Uterus (tissue), 4 donors: ENCODE results near the gene PRKACG. TPM values are rescaled to one million over a fixed set of nuclear protein-coding genes. Genes with fewer than 3 reads are reported as not detected.

Experiments
- DNase-seq, 2 donors: peaks; one replicate each; pipeline ENCODE4 v3.0.0-alpha.2; 2019 to 2020
- H3K27ac ChIP-seq, 2 donors: fragments of 200-600 bp; sonication (generic); 1 replicate in 1 of 2; 2 replicates in 1 of 2; pipeline ENCODE4 v1.5.1; 2016 to 2018
- H3K27me3 ChIP-seq, 2 donors: fragments of 200-600 bp; sonication (generic); one replicate each; pipeline ENCODE4 v1.5.1; 2018 to 2019; ENCODE audit warnings: control low read depth in 1 of 2
- H3K36me3 ChIP-seq, 2 donors: fragments of 200-600 bp; sonication (generic); one replicate each; pipeline ENCODE4 v1.5.1; 2019; ENCODE audit warnings: control low read depth in 1 of 2
- H3K4me1 ChIP-seq, 2 donors: fragments of 200-600 bp; sonication (generic); one replicate each; pipeline ENCODE4 v1.5.1; 2018 to 2019; ENCODE audit warnings: control low read depth in 1 of 2
- H3K4me3 ChIP-seq, 2 donors: fragments of 200-600 bp; sonication (generic); 1 replicate in 1 of 2; 2 replicates in 1 of 2; pipeline ENCODE4 v1.5.1; 2018 to 2019; ENCODE audit warnings: mild to moderate bottlenecking in 1 of 2
- H3K9me3 ChIP-seq, 2 donors: fragments of 200-600 bp; sonication (generic); one replicate each; pipeline ENCODE4 v1.5.1; 2019; ENCODE audit warnings: control low read depth in 1 of 2
- CTCF ChIP-seq, 4 experiments: fragments of 200-600 bp in 2 of 4; fragments of 450-650 bp in 2 of 4; sonication (generic) in 2 of 4; IDR thresholded peaks; one replicate each; pipeline ENCODE4 v1.5.1; 2016 to 2019; ENCODE audit warnings: antibody characterized with exemption in 4 of 4, mild to moderate bottlenecking in 2 of 4, moderate library complexity in 1 of 4
- POLR2A ChIP-seq, 2 donors: fragments of 450-650 bp; IDR thresholded peaks; one replicate each; pipeline ENCODE4 v1.6.1; 2016; ENCODE audit warnings: antibody characterized with exemption in 2 of 2, mild to moderate bottlenecking in 1 of 2, moderate library complexity in 1 of 2
- intact Hi-C: fragments of 100-400 bp; cut with DNase I; formaldehyde crosslinking; loops from one replicate; pipeline ENCODE4 v1.15.1; 2023; ENCODE audit warnings: low total_unique reads
- total RNA-seq, 4 donors: library from RNA; depleted of rRNA in 3 of 4; stranded (reverse); fragments of >200 nt in 3 of 4; gene quantifications; one replicate each; pipeline versions ENCODE4 v1.1.0 to v1.2.4, GENCODE V29; 2014 to 2023
- donor health status: DM: yes; HTN: yes; CAD: no.

PRKACG gene
- total RNA-seq, 4 donors from 2014 or later, result not detected

DNA sequence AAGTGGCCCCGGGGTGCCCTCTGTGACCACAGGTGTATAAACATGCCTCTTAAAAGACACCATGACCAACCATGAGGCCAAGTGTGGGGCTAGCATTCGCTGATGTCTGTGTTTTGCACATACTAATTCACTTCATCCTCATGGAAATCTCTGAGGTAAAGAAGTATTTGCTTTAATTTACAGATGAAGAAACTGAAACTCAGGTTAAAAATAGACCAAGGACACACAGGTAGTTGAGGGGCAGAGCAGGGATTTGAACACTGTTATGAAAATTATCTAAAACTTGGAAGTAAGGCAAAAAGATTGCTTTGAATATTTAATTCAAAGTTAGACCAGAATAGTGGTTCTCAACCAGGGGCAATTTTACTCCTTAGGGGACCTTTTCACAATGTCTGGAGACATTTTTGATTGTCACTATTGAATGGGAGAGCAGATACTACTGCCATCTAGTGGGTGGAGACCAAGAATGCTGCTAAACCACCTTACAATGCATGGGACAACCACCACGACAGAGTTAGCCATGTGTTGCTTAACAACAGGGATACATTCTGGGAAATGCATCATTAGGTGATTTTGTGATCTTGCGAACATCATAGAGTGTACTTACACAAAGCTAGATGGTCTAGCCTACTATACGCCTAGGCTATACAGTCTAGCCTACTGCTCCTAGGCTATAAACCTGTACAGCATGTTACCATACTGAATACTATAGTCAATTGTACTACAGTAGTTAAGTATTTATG lies 13.6 kb upstream of the PRKACG start:
- Histone ChIP-seq H3K9me3 (no peaks in the 10 kb centered on the region), H3K27me3 (no peaks in the 10 kb centered on the region), H3K27ac (no peak overlapping the region), H3K4me1 (no peaks in the 10 kb centered on the region), H3K4me3 (no peak overlapping the region), H3K36me3 (no peaks in the 10 kb centered on the region)
- intact Hi-C loops, result no loop called here
- no peak for TF ChIP-seq POLR2A (IDR thresholded peaks at IDR 0.05)
- peak; percentile 48 to 60 (median 48) for TF ChIP-seq CTCF (IDR thresholded peaks at IDR 0.05)
- DNase-seq, result peak in 1 of 2 donors; percentile 24

GRCh38 chr9:69023650-69024049 lies 9.7 kb upstream of the PRKACG start:
- no peak for TF ChIP-seq POLR2A (IDR thresholded peaks at IDR 0.05)
- TF ChIP-seq CTCF (IDR thresholded peaks at IDR 0.05), result no peak
- no peak overlapping the region for H3K27ac ChIP-seq
- H3K4me1 ChIP-seq, result no peaks in the 10 kb centered on the region
- H3K36me3 ChIP-seq, result no peaks in the 10 kb centered on the region
- no peaks in the 10 kb centered on the region for H3K9me3 ChIP-seq
- no peaks in the 10 kb centered on the region for H3K27me3 ChIP-seq
- H3K4me3 ChIP-seq, result peak overlapping the region in 1 of 2 donors; percentile 11
- intact Hi-C loops, result no loop called here
- DNase-seq, result no peak

GRCh38 chr9:69020301-69021145 lies 6.6 kb upstream of the PRKACG start:
- H3K4me3 ChIP-seq, result no peak overlapping the region
- DNase-seq, result no peak
- H3K9me3 ChIP-seq, result no peaks in the 10 kb centered on the region
- no peaks in the 10 kb centered on the region for H3K36me3 ChIP-seq
- H3K27me3 ChIP-seq, result no peaks in the 10 kb centered on the region
- intact Hi-C loops, result no loop called here
- H3K4me1 ChIP-seq, result no peaks in the 10 kb centered on the region
- no peak overlapping the region for H3K27ac ChIP-seq
- TF ChIP-seq CTCF (IDR thresholded peaks at IDR 0.05), result no peak
- no peak for TF ChIP-seq POLR2A (IDR thresholded peaks at IDR 0.05)

- TF ChIP-seq CTCF (IDR thresholded peaks at IDR 0.05), result no peak
- TF ChIP-seq POLR2A (IDR thresholded peaks at IDR 0.05), result no peak
- Histone ChIP-seq H3K4me1 (no peaks in the 10 kb centered on the region), H3K36me3 (no peaks in the 10 kb centered on the region), H3K27ac (no peak overlapping the region), H3K9me3 (no peaks in the 10 kb centered on the region), H3K4me3 (no peak overlapping the region), H3K27me3 (no peaks in the 10 kb centered on the region)
- no peak for DNase-seq
- intact Hi-C loops, result no loop called here
Measured at GRCh38 chr9:69019808-69020207, 5.9 kb upstream of the PRKACG start.

- no peaks in the 10 kb centered on the region for H3K9me3 ChIP-seq
- no peak overlapping the region for H3K27ac ChIP-seq
- no peaks in the 10 kb centered on the region for H3K36me3 ChIP-seq
- intact Hi-C loops, result no loop called here
- H3K4me1 ChIP-seq, result no peaks in the 10 kb centered on the region
- H3K4me3 ChIP-seq, result no peak overlapping the region
- no peak for DNase-seq
- no peaks in the 10 kb centered on the region for H3K27me3 ChIP-seq
- TF ChIP-seq POLR2A (IDR thresholded peaks at IDR 0.05) (no peak), CTCF (IDR thresholded peaks at IDR 0.05) (no peak)
Measured at GRCh38 chr9:69018737-69019136, 4.8 kb upstream of the PRKACG start.
